BJ (cell line): Measurements from ENCODE around the gene DACH1. TPM values are rescaled to one million over a fixed set of nuclear protein-coding genes. Genes with fewer than 3 reads are reported as not detected.

Source experiments
- CTCF ChIA-PET: fragments of 350-600 bp; formaldehyde crosslinking; extraction: SDS; loops from one replicate; lab custom pipeline; 2021; ENCODE audit warnings: antibody characterized with exemption, inconsistent platforms; lab: Yijun Ruan, JAX
- POLR2A ChIA-PET: fragments of 300-600 bp; sonication (Branson Sonifier 250); formaldehyde crosslinking; extraction: SDS; loops from one replicate; lab custom pipeline; 2021; ENCODE audit warnings: antibody characterized with exemption; lab: Charles Lee
- DNase-seq: peaks from one replicate; pipeline ENCODE4 v3.0.0-alpha.2; 2011; ENCODE audit warnings: low read depth
- H3K27me3 ChIP-seq: 2 replicates; pipeline ENCODE4 v1.6.0; 2011; ENCODE audit warnings: low read length; ENCODE audit not compliant: control insufficient read depth, insufficient read depth
- H3K36me3 ChIP-seq: 2 replicates; pipeline ENCODE4 v1.5.1; 2011; ENCODE audit warnings: low read length; ENCODE audit not compliant: control insufficient read depth, insufficient read depth
- H3K4me3 ChIP-seq: 2 replicates; pipeline ENCODE4 v1.5.1; 2011; ENCODE audit warnings: low read depth, mild to moderate bottlenecking, control low read depth, low read length
- CTCF ChIP-seq: IDR thresholded peaks from 2 replicates; pipeline ENCODE4 v1.5.1; 2011; ENCODE audit warnings: low read depth, mild to moderate bottlenecking, control low read depth, inconsistent platforms, low read length, moderate library complexity; ENCODE audit not compliant: insufficient read depth
- polyA plus RNA-seq: library from polyadenylated mRNA; depleted of rRNA; stranded (reverse); fragments of >200 nt; gene quantifications from 2 replicates; pipeline ENCODE4 v1.2.3, GENCODE V29; 2011

The DACH1 gene
- polyA plus RNA-seq, 1 experiment, result 0.01 TPM

- no peaks in the 10 kb centered on the region for H3K36me3 ChIP-seq
- H3K4me3 ChIP-seq, result no peak overlapping the region
- CTCF ChIA-PET, result no interaction called here
- DNase-seq, result no peak
- POLR2A ChIA-PET, result no interaction called here
- H3K27me3 ChIP-seq, result no peaks in the 10 kb centered on the region
- TF ChIP-seq CTCF, result no peak
Observed at GRCh38 chr13:71611292-71611691, 255.7 kb downstream of the DACH1 start.

GRCh38 chr13:71610876-71611275, 256.1 kb downstream of the DACH1 start:
- no peak for DNase-seq
- H3K4me3 ChIP-seq, result no peak overlapping the region
- ChIA-PET CTCF (no interaction called here), POLR2A (no interaction called here)
- no peaks in the 10 kb centered on the region for H3K36me3 ChIP-seq
- no peak for TF ChIP-seq CTCF
- no peaks in the 10 kb centered on the region for H3K27me3 ChIP-seq

GRCh38 chr13:71609271-71609670, 257.7 kb downstream of the DACH1 start:
- Histone ChIP-seq H3K4me3 (no peak overlapping the region), H3K27me3 (no peaks in the 10 kb centered on the region), H3K36me3 (no peaks in the 10 kb centered on the region)
- ChIA-PET POLR2A (no interaction called here), CTCF (no interaction called here)
- no peak for DNase-seq
- no peak for TF ChIP-seq CTCF

- POLR2A ChIA-PET, result no interaction called here
Observed at GRCh38 chr13:71607575-71607974, 259.4 kb downstream of the DACH1 start.

GRCh38 chr13:71606818-71607217, 260.2 kb downstream of the DACH1 start:
- no peak overlapping the region for H3K4me3 ChIP-seq
- CTCF ChIA-PET, result interaction anchor here (1.0 kb wide), 1 partner anchor 9 kb away, joined by 3 read pairs; no protein-coding TSS in a partner anchor
- POLR2A ChIA-PET, result no interaction called here
- DNase-seq, result no peak
- H3K36me3 ChIP-seq, result no peaks in the 10 kb centered on the region
- H3K27me3 ChIP-seq, result no peaks in the 10 kb centered on the region
- no peak for TF ChIP-seq CTCF

More at GRCh38 chr13:71607575-71607974, 259.4 kb downstream of the DACH1 start:
- no peak overlapping the region for H3K4me3 ChIP-seq
- H3K36me3 ChIP-seq, result no peaks in the 10 kb centered on the region
- H3K27me3 ChIP-seq, result no peaks in the 10 kb centered on the region
- CTCF ChIA-PET, result no interaction called here
- DNase-seq, result no peak
- TF ChIP-seq CTCF, result no peak
